MCF 10A (cell line): ENCODE data around the gene LPP. TPM values are rescaled to one million over a fixed set of nuclear protein-coding genes. Genes with fewer than 3 reads are reported as not detected.

Experiments
- BruUV-seq: library from RNA; stranded (reverse); fragments of 400-500 nt; replicated peaks from 2 replicates; lab custom pipeline; 2021; lab: Mats Ljungman, UMichigan
- CTCF ChIA-PET: fragments of 300-600 bp; sonication (Branson Sonifier 250); formaldehyde crosslinking; extraction: SDS; loops from one replicate; lab custom pipeline; 2021; ENCODE audit warnings: antibody characterized with exemption, inconsistent platforms; lab: Yijun Ruan, JAX
- POLR2A ChIA-PET: fragments of 300-600, 350-650 bp; sonication (Branson Sonifier 250); formaldehyde crosslinking; extraction: SDS; loops from one replicate; lab custom pipeline; 2020; ENCODE audit warnings: antibody characterized with exemption, inconsistent platforms; lab: Yijun Ruan, JAX
- DNase-seq: peaks from one replicate; pipeline ENCODE4 v3.0.0-alpha.2; 2018; ENCODE audit not compliant: unreplicated experiment
- H3K27ac Mint-ChIP-seq: one replicate; pipeline ENCODE4 v1.8.0; 2022; ENCODE audit warnings: mild to moderate bottlenecking, low read depth, mixed read lengths; ENCODE audit not compliant: unreplicated experiment
- H3K27me3 Mint-ChIP-seq: one replicate; pipeline ENCODE4 v1.8.0; 2022; ENCODE audit warnings: mixed read lengths; ENCODE audit not compliant: insufficient read depth, unreplicated experiment
- H3K36me3 Mint-ChIP-seq: one replicate; pipeline ENCODE4 v1.8.0; 2022; ENCODE audit warnings: mild to moderate bottlenecking, moderate library complexity, mixed read lengths; ENCODE audit not compliant: insufficient read depth, unreplicated experiment
- H3K4me1 Mint-ChIP-seq: one replicate; pipeline ENCODE4 v1.8.0; 2022; ENCODE audit warnings: mixed read lengths; ENCODE audit not compliant: insufficient read depth, unreplicated experiment
- H3K4me3 Mint-ChIP-seq: one replicate; pipeline ENCODE4 v1.8.0; 2022; ENCODE audit warnings: mild to moderate bottlenecking, moderate library complexity, mixed read lengths; ENCODE audit not compliant: unreplicated experiment
- H3K9me3 Mint-ChIP-seq: one replicate; pipeline ENCODE4 v1.8.0; 2022; ENCODE audit warnings: mixed read lengths; ENCODE audit not compliant: unreplicated experiment
- intact Hi-C: fragments of 100-400 bp; cut with micrococcal nuclease; formaldehyde crosslinking; loops from 2 replicates; pipeline ENCODE4 v1.14.1; 2022
- total RNA-seq: library from RNA; stranded (reverse); gene quantifications from 2 replicates; pipeline ENCODE4 v1.2.3, GENCODE V29; 2022
- TF ChIP-seq, protein P1 (sequence below): fragments of 200-600 bp; IDR thresholded peaks from one replicate; pipeline ENCODE4 v1.8.0; 2022; ENCODE audit warnings: antibody characterized with exemption, mild to moderate bottlenecking; ENCODE audit not compliant: unreplicated experiment

LPP gene
- total RNA-seq, 1 experiment from 2014 or later, result 117 TPM

DNA sequence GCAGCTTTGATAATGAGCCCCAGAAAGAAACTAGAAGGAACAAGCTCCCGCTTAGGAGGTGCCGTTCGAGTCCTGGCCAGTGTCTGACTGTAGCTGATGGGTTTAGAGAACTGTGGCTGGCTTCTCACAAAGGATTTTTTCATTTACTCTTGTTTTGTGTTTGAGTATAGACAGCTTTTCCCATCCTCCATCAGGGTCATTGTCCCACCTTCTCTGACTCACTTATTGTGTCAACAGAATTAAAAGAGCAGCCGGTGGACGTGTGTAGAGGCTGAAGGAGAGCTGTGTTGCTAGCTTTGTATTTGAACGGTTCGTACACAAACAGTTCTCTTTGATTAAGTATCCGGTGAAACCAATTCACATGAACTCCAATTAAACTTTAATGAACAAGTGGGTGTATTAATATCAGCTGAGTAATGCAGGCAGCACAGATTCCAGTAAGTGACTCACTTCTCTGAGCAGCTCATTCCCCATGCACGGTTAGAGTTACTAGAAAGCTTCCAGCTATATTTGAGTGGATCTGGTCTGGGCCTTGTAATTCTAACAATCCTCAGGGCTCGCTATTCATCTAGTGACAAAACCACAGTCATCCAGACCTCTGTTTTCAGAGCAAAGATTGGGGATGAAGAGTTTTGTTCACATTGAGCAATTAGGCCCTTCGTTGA, 141.0 kb downstream of the LPP start:
- Mint-ChIP-seq H3K27me3 (no peaks in the 10 kb centered on the region), H3K9me3 (no peaks in the 10 kb centered on the region), H3K4me3 (peak overlapping the region; percentile 29), H3K27ac (peak overlapping the region; percentile 57), H3K36me3 (no peaks in the 10 kb centered on the region), H3K4me1 (peaks cover 48% of the 10 kb centered on the region)
- TF ChIP-seq, protein P1, sequence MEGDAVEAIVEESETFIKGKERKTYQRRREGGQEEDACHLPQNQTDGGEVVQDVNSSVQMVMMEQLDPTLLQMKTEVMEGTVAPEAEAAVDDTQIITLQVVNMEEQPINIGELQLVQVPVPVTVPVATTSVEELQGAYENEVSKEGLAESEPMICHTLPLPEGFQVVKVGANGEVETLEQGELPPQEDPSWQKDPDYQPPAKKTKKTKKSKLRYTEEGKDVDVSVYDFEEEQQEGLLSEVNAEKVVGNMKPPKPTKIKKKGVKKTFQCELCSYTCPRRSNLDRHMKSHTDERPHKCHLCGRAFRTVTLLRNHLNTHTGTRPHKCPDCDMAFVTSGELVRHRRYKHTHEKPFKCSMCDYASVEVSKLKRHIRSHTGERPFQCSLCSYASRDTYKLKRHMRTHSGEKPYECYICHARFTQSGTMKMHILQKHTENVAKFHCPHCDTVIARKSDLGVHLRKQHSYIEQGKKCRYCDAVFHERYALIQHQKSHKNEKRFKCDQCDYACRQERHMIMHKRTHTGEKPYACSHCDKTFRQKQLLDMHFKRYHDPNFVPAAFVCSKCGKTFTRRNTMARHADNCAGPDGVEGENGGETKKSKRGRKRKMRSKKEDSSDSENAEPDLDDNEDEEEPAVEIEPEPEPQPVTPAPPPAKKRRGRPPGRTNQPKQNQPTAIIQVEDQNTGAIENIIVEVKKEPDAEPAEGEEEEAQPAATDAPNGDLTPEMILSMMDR, result no peak
- intact Hi-C loops, result loop anchor here (2.0 to 10.0 kb wide), 2 partner anchors 140 to 552 kb away; partner anchors contain the start of gene LPP
- POLR2A ChIA-PET, result interaction anchor here (0.5 to 2.3 kb wide), 22 partner anchors 10 to 656 kb away, joined by 3 to 12 read pairs (median 3); partner anchors contain the start of genes BCL6 and LPP
- peak; percentile 83 for DNase-seq
- CTCF ChIA-PET, result interaction anchor here (0.7 to 1.3 kb wide), 5 partner anchors 13 to 652 kb away, joined by 3 to 9 read pairs (median 3); no protein-coding TSS in a partner anchor
- BruUV-seq, result TSS peak; percentile 10

DNA sequence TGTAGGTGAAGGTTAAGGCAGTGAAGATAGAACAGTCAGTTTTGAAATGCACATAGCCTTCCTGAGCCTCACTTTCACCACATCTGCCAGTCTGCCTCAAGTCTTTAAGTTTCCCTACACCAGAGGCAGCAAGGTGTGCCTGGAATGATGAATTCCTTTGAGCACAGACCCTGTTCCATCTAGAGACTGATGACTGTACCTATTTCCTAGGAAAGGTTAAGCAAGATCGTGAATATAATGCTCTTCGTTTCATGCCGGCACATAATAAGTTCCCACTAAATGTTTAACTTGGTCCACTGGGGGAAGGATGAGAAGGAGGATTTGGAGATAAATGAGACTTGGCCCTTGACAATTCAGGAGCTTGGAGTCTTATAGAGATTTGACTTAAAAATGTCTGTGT, 141.9 kb downstream of the LPP start:
- ChIA-PET POLR2A (interaction anchor here (0.8 to 2.3 kb wide), 5 partner anchors 17 to 557 kb away, joined by 3 to 12 read pairs (median 3); no protein-coding TSS in a partner anchor), CTCF (interaction anchor here (0.6 to 1.2 kb wide), 6 partner anchors 173 to 660 kb away, joined by 3 to 4 read pairs (median 4); partner anchors contain the start of gene BCL6)
- no peaks in the 10 kb centered on the region for H3K9me3 Mint-ChIP-seq
- no peak overlapping the region for H3K4me3 Mint-ChIP-seq
- H3K36me3 Mint-ChIP-seq, result no peaks in the 10 kb centered on the region
- H3K27me3 Mint-ChIP-seq, result no peaks in the 10 kb centered on the region
- peaks cover 48% of the 10 kb centered on the region for H3K4me1 Mint-ChIP-seq
- TF ChIP-seq, protein P1, result no peak
- peak overlapping the region; percentile 57 for H3K27ac Mint-ChIP-seq
- no TSS peak for BruUV-seq
- intact Hi-C loops, result loop anchor here (2.0 to 10.0 kb wide), 2 partner anchors 141 to 553 kb away; partner anchors contain the start of gene LPP
- peak; percentile 47 for DNase-seq

DNA sequence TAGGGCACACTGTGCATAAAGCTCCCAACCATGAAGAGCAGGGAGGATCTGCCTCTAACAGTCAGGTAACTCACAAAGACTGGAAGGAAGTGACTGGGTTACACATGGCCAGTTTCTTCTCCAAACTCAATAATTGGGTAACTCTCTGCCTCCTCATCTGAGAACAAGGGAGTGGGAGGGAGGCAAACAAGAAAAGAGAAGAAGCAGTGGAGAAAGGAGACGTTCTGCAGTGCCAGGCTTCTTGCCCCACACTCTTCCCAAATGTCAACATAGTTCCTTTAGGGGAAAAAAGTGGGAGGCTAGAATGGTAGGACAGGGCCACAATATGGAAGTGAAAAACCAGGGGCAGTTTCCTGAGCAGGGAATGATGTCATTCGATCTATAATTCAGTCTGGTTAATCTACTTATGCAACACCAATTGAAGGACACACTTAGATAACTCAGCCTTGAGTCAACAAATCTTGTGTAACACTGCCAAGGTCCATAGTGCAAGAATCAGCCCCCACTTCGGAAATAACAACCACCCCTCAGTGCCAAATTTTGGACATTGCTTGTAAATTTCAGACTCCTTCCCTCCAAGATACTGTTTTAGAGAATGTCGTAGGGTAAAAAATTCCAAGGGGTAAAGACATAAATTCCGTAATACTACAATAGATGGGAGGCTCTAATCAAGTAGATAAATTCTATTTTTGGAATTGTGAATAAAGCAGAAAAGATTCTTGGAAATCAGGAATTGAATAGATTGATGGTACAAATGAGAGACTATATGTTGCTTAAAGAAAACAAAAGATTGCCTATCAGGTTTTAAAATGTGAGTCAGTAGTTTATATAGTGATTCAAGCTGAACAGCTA, 143.0 kb downstream of the LPP start:
- Mint-ChIP-seq H3K9me3 (no peaks in the 10 kb centered on the region), H3K4me3 (no peak overlapping the region), H3K36me3 (no peaks in the 10 kb centered on the region), H3K4me1 (peaks cover 48% of the 10 kb centered on the region), H3K27ac (peak overlapping the region; percentile 57), H3K27me3 (no peaks in the 10 kb centered on the region)
- no TSS peak for BruUV-seq
- ChIA-PET CTCF (interaction anchor here (0.6 to 1.2 kb wide), 10 partner anchors 25 to 1554 kb away, joined by 3 to 4 read pairs (median 3); partner anchors contain the start of gene BCL6), POLR2A (interaction anchor here (0.8 to 1.4 kb wide), 4 partner anchors 9 to 548 kb away, joined by 3 to 4 read pairs (median 4); no protein-coding TSS in a partner anchor)
- peak; percentile 95 for DNase-seq
- TF ChIP-seq, protein P1, result no peak
- intact Hi-C loops, result loop anchor here (10.0 kb wide), 1 partner anchor 142 kb away; the partner anchor contains the start of gene LPP
